Measurements from ENCODE around the gene C13orf46.

GRCh38 chr13:113937527-113938180 is 36.2 kb downstream of the C13orf46 start:
- TF ChIP-seq NPAS2 (CRISPR knock-in tag; IDR thresholded peaks at IDR 0.05; ENCODE audit: borderline replicate concordance): no peak
- TF ChIP-seq CHD2 (IDR thresholded peaks at IDR 0.05; ENCODE audit: low read length, partially characterized antibody): no peak
- TF ChIP-seq CTCF (IDR thresholded peaks at IDR 0.05): no peak
